ENCODE measurements around the gene RRP7A. TPM values are rescaled to one million over a fixed set of nuclear protein-coding genes. Genes with fewer than 3 reads are reported as not detected.

Gene RRP7A
- total and polyA plus RNA-seq, 2 of the 13 experiments (the other 11 are each of a cell fraction or from before 2014, with no cell fraction given), result 15.3 to 41.6 TPM

DNA sequence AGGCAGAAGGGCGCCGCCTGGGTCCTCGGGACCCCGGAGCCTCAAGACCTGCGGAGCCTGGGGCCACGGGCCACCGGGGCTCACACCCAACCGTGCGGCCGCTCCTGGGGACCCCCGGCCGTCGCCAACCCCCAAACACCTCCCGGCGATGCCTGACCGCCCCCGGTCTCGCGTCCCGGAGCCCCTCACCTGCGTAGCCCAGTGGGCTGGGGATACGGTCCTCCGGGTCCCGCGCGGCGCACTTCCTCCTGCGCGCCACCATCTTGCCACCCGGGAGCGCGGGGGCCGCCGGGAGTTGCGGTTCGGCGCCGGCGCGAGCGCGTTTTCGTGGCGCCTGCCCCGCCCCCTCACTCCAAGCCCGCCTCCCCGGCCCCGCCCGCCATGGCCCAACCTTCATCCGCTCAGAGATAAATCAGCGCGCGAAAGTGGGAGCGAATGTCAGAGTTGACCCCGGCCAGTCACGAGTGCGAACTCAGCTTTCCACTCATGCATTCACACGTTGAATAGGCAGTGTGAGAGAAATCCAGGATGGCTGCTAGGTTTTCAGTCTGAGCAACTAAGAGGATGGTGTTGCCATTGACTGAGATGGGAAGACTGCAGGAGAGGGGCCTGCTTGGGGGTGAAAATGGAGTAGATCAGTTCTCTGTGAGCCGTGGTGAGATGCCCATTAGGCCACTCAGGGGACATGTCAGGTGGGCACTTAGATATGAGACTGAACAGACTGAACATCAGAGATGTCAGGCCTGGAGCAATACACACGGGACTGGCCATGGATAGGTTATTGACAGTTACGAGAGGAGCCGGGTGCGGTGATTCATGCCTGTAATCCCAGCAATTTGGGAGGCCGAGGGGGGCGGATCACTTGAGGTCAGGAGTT is at the start of gene RRP7A (continued):
- no peak for TF ChIP-seq PHF5A (CRISPR knock-in tag; IDR thresholded peaks at IDR 0.05; ENCODE audit: low read depth, unreplicated experiment)
- peak; percentile 66 for TF ChIP-seq SAP130 (CRISPR knock-in tag; IDR thresholded peaks at IDR 0.05; ENCODE audit: low read depth)
- no peak for TF ChIP-seq ZFP36L1 (CRISPR knock-in tag; IDR thresholded peaks at IDR 0.05)
- TF ChIP-seq ZSCAN30 (CRISPR knock-in tag; IDR thresholded peaks at IDR 0.05), result no peak
- no peak for TF ChIP-seq BHLHE40 (IDR thresholded peaks at IDR 0.05; ENCODE audit: low read length)
- TF ChIP-seq ZC3H13 (CRISPR knock-in tag; IDR thresholded peaks at IDR 0.05), result no peak
- TF ChIP-seq ZNF607 (CRISPR knock-in tag; IDR thresholded peaks at IDR 0.05; ENCODE audit: borderline replicate concordance), result peak; percentile 58; the same call in 1 of the 2 replicates
- TF ChIP-seq CBX2 (IDR thresholded peaks at IDR 0.05; ENCODE audit: low read depth, low read length), result no peak
- no peak for TF ChIP-seq CBX2 (CRISPR knock-in tag; IDR thresholded peaks at IDR 0.05; ENCODE audit: low read depth)
- no peak for TF ChIP-seq ZBTB7A (CRISPR knock-in tag; IDR thresholded peaks at IDR 0.05)
- TF ChIP-seq, protein P1, sequence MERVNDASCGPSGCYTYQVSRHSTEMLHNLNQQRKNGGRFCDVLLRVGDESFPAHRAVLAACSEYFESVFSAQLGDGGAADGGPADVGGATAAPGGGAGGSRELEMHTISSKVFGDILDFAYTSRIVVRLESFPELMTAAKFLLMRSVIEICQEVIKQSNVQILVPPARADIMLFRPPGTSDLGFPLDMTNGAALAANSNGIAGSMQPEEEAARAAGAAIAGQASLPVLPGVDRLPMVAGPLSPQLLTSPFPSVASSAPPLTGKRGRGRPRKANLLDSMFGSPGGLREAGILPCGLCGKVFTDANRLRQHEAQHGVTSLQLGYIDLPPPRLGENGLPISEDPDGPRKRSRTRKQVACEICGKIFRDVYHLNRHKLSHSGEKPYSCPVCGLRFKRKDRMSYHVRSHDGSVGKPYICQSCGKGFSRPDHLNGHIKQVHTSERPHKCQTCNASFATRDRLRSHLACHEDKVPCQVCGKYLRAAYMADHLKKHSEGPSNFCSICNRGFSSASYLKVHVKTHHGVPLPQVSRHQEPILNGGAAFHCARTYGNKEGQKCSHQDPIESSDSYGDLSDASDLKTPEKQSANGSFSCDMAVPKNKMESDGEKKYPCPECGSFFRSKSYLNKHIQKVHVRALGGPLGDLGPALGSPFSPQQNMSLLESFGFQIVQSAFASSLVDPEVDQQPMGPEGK (CRISPR knock-in tag; IDR thresholded peaks at IDR 0.05), result no peak
- no peak for TF ChIP-seq ZEB1 (IDR thresholded peaks at IDR 0.05; ENCODE audit: insufficient replicate concordance, low read depth)
- TF ChIP-seq SALL2 (CRISPR knock-in tag; IDR thresholded peaks at IDR 0.05), result no peak
- no peak for TF ChIP-seq MED8 (CRISPR knock-in tag; IDR thresholded peaks at IDR 0.05; ENCODE audit: insufficient replicate concordance)
- TF ChIP-seq ZNF556 (CRISPR knock-in tag; IDR thresholded peaks at IDR 0.05; ENCODE audit: borderline replicate concordance), result no peak
- peak; percentile 0; the same call in 1 of the 2 replicates for TF ChIP-seq ZNF788 (CRISPR knock-in tag; IDR thresholded peaks at IDR 0.05; ENCODE audit: borderline replicate concordance)
- no peak for TF ChIP-seq NCOR1 (IDR thresholded peaks at IDR 0.05; ENCODE audit: borderline replicate concordance, low read length)
- TF ChIP-seq ZNF782 (CRISPR knock-in tag; IDR thresholded peaks at IDR 0.05; ENCODE audit: borderline replicate concordance), result no peak
- TF ChIP-seq, protein P2, sequence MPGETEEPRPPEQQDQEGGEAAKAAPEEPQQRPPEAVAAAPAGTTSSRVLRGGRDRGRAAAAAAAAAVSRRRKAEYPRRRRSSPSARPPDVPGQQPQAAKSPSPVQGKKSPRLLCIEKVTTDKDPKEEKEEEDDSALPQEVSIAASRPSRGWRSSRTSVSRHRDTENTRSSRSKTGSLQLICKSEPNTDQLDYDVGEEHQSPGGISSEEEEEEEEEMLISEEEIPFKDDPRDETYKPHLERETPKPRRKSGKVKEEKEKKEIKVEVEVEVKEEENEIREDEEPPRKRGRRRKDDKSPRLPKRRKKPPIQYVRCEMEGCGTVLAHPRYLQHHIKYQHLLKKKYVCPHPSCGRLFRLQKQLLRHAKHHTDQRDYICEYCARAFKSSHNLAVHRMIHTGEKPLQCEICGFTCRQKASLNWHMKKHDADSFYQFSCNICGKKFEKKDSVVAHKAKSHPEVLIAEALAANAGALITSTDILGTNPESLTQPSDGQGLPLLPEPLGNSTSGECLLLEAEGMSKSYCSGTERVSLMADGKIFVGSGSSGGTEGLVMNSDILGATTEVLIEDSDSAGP (CRISPR knock-in tag; IDR thresholded peaks at IDR 0.05; ENCODE audit: borderline replicate concordance), result no peak
- TF ChIP-seq ZNF776 (CRISPR knock-in tag; IDR thresholded peaks at IDR 0.05), result 0 out of 2 replicates have a peak, but pooled peaks have one; percentile 51
- TF ChIP-seq YY1 (IDR thresholded peaks at IDR 0.05; ENCODE audit: insufficient read depth, insufficient replicate concordance, low read depth, low read length), result peak; percentile 95
- no peak for TF ChIP-seq ZNF354B (CRISPR knock-in tag; IDR thresholded peaks at IDR 0.05)
- TF ChIP-seq, protein P3, sequence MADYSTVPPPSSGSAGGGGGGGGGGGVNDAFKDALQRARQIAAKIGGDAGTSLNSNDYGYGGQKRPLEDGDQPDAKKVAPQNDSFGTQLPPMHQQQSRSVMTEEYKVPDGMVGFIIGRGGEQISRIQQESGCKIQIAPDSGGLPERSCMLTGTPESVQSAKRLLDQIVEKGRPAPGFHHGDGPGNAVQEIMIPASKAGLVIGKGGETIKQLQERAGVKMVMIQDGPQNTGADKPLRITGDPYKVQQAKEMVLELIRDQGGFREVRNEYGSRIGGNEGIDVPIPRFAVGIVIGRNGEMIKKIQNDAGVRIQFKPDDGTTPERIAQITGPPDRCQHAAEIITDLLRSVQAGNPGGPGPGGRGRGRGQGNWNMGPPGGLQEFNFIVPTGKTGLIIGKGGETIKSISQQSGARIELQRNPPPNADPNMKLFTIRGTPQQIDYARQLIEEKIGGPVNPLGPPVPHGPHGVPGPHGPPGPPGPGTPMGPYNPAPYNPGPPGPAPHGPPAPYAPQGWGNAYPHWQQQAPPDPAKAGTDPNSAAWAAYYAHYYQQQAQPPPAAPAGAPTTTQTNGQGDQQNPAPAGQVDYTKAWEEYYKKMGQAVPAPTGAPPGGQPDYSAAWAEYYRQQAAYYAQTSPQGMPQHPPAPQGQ (CRISPR knock-in tag; IDR thresholded peaks at IDR 0.05; ENCODE audit: borderline replicate concordance), result no peak
